Endothelial cell of umbilical vein (primary cell): ENCODE measurements around the gene OLFML2B. TPM values are rescaled to one million over a fixed set of nuclear protein-coding genes. Genes with fewer than 3 reads are reported as not detected.

Experiments
- BruUV-seq: library from RNA; stranded (reverse); fragments of 400-500 nt; replicated peaks from 2 replicates; lab custom pipeline; 2021; lab: Mats Ljungman, UMichigan
- CTCF ChIA-PET: fragments of 300-600, 350-600 bp; sonication (Branson Sonifier 250); formaldehyde crosslinking; loops from one replicate; lab custom pipeline; 2021; ENCODE audit warnings: antibody characterized with exemption, inconsistent platforms; lab: Charles Lee
- POLR2A ChIA-PET: fragments of 300-600, 350-600 bp; sonication (Branson Sonifier 250); formaldehyde crosslinking; loops from one replicate; lab custom pipeline; 2021; ENCODE audit warnings: antibody characterized with exemption, inconsistent platforms; lab: Charles Lee
- DNase-seq: peaks from one replicate; pipeline ENCODE4 v3.0.0-alpha.2; 2011; ENCODE audit warnings: low read depth, low spot score
- FAIRE-seq: peaks from 2 replicates; lab custom pipeline; 2011; peaks lifted over from hg19 to GRCh38; lab: Jason Lieb, UNC
- H2AFZ ChIP-seq: 2 replicates; pipeline ENCODE4 v1.6.0; 2012; ENCODE audit warnings: low read depth, low read length, control low read depth, inconsistent platforms
- H3K27ac ChIP-seq: 2 replicates; pipeline ENCODE4 v1.5.1; 2011; ENCODE audit warnings: low read depth, mild to moderate bottlenecking, control low read depth, low read length, moderate library complexity; ENCODE audit not compliant: insufficient read depth
- H3K27me3 ChIP-seq, 2 experiments: 2 replicates each; pipeline versions ENCODE4 v1.6.0 to v1.6.1; 2011; ENCODE audit warnings: low read length in 2 of 2, mixed read lengths in 1 of 2; ENCODE audit not compliant: control insufficient read depth in 2 of 2, insufficient read depth in 2 of 2
- H3K36me3 ChIP-seq, 2 experiments: 2 replicates in 1 of 2; 3 replicates in 1 of 2; pipeline ENCODE4 v1.5.1; 2011; ENCODE audit warnings: low read length in 2 of 2, mild to moderate bottlenecking in 1 of 2, moderate library complexity in 1 of 2; ENCODE audit not compliant: control insufficient read depth in 2 of 2, insufficient read depth in 2 of 2; ENCODE audit errors: extremely low read depth in 1 of 2
- H3K4me1 ChIP-seq: 3 replicates; pipeline ENCODE4 v1.5.1; 2011; ENCODE audit warnings: mild to moderate bottlenecking, low read length; ENCODE audit not compliant: control insufficient read depth, insufficient read depth; ENCODE audit errors: extremely low read depth
- H3K4me2 ChIP-seq: 2 replicates; pipeline ENCODE4 v1.6.1; 2011; ENCODE audit warnings: low read length, control low read depth, mixed read lengths; ENCODE audit not compliant: insufficient read depth
- H3K4me3 ChIP-seq, 3 experiments: fragments of 200-600 bp in 1 of 3; sonication (generic), shearing (Covaris generic) in 1 of 3; replicated peaks in 1 of 3; 2 replicates each; pipeline ENCODE4 v1.5.1; 2011 to 2016; ENCODE audit warnings: control low read depth in 3 of 3, low read length in 3 of 3, mild to moderate bottlenecking in 2 of 3, inconsistent platforms in 1 of 3, low read depth in 1 of 3, moderate library complexity in 1 of 3; ENCODE audit not compliant: insufficient read depth in 1 of 3
- H3K79me2 ChIP-seq: 2 replicates; pipeline ENCODE4 v1.6.0; 2012; ENCODE audit warnings: low read length, inconsistent platforms; ENCODE audit not compliant: control insufficient read depth, insufficient read depth
- H3K9ac ChIP-seq: replicated peaks from 2 replicates; pipeline ENCODE3; 2011; ENCODE audit warnings: low read length, control low read depth; ENCODE audit not compliant: insufficient read depth; ENCODE audit errors: extremely low read depth
- H3K9me1 ChIP-seq: replicated peaks from 3 replicates; pipeline ENCODE4 v1.6.0; 2011; ENCODE audit warnings: mild to moderate bottlenecking, low read length; ENCODE audit not compliant: control insufficient read depth, insufficient read depth; ENCODE audit errors: extremely low read depth
- H3K9me3 ChIP-seq: replicated peaks from 2 replicates; pipeline ENCODE4 v1.5.1; 2012; ENCODE audit warnings: low read length, inconsistent platforms; ENCODE audit not compliant: control insufficient read depth, insufficient read depth
- H4K20me1 ChIP-seq: replicated peaks from 2 replicates; pipeline ENCODE3; 2011; ENCODE audit warnings: mild to moderate bottlenecking, low read length; ENCODE audit not compliant: control insufficient read depth, insufficient read depth; ENCODE audit errors: extremely low read depth
- CTCF ChIP-seq, 2 donors: IDR thresholded peaks; 1 replicate in 1 of 2; 2 replicates in 1 of 2; pipeline ENCODE4 v1.5.1; 2011; ENCODE audit warnings: low read length in 2 of 2, mild to moderate bottlenecking in 2 of 2, moderate library complexity in 2 of 2, control low read depth in 1 of 2, inconsistent platforms in 1 of 2, low read depth in 1 of 2; ENCODE audit not compliant: insufficient read depth in 1 of 2; ENCODE audit errors: extremely low read depth in 1 of 2
- EZH2 ChIP-seq: IDR thresholded peaks from 2 replicates; pipeline ENCODE4 v1.6.1; 2012; ENCODE audit warnings: borderline replicate concordance, low read depth, mild to moderate bottlenecking, moderate library complexity, low read length, inconsistent platforms; ENCODE audit not compliant: severe bottlenecking
- FOS ChIP-seq: IDR thresholded peaks from 2 replicates; pipeline ENCODE4 v1.6.1; 2011; ENCODE audit warnings: mild to moderate bottlenecking, low read length, moderate library complexity, borderline replicate concordance; ENCODE audit not compliant: insufficient read depth
- GATA2 ChIP-seq: IDR thresholded peaks from 2 replicates; pipeline ENCODE4 v1.7.0; 2011; ENCODE audit warnings: low read depth, mild to moderate bottlenecking, moderate library complexity, mixed read lengths, low read length; ENCODE audit not compliant: insufficient read length, insufficient read depth
- JUN ChIP-seq: IDR thresholded peaks from 2 replicates; pipeline ENCODE4 v1.6.1; 2011; ENCODE audit warnings: borderline replicate concordance, low read depth; ENCODE audit not compliant: insufficient read length, insufficient read depth
- MAX ChIP-seq: IDR thresholded peaks from 2 replicates; pipeline ENCODE4 v1.6.1; 2011; ENCODE audit not compliant: insufficient read depth, insufficient read length
- MYC ChIP-seq: IDR thresholded peaks from one replicate; pipeline ENCODE4 v1.6.1; 2011; ENCODE audit warnings: mild to moderate bottlenecking, low read depth, low read length
- POLR2A ChIP-seq: IDR thresholded peaks from 2 replicates; pipeline ENCODE4 v1.6.1; 2012; ENCODE audit warnings: low read depth, mild to moderate bottlenecking, control low read depth, low read length
- POLR2AphosphoS5 ChIP-seq: IDR thresholded peaks from 2 replicates; pipeline ENCODE4 v1.6.1; 2012; ENCODE audit warnings: low read depth, mild to moderate bottlenecking, control low read depth, low read length, moderate library complexity; ENCODE audit not compliant: insufficient read depth
- dilution Hi-C: fragments of 300-500 bp; cut with MboI; formaldehyde crosslinking; loops from one replicate; pipeline ENCODE4 v1.15.0; 2019; ENCODE audit warnings: low sequenced_read_pairs; ENCODE audit not compliant: extremely low pct_ligation_motif_present
- intact Hi-C: fragments of 100-400 bp; cut with micrococcal nuclease; formaldehyde crosslinking; loops from one replicate; pipeline ENCODE4 v1.10.0; 2022
- polyA plus RNA-seq, 4 experiments: library from polyadenylated mRNA; depleted of rRNA in 3 of 4; stranded (reverse) in 3 of 4; unstranded in 1 of 4; fragments of >200 nt; gene quantifications; 2 replicates each; pipeline versions ENCODE4 v1.2.1 to v1.2.3, GENCODE V29; 2011 to 2012; ENCODE audit warnings: missing spikeins in 1 of 4
- total RNA-seq: library from RNA; stranded (reverse); gene quantifications from 2 replicates; pipeline ENCODE4 v1.2.3, GENCODE V29; 2021

The OLFML2B gene
- total and polyA plus RNA-seq, 2 donors (not counting 3 experiments of a cell fraction or from before 2014, with no cell fraction given): 0.58 to 0.62 TPM

GRCh38 chr1:161993576-161993975 lies 30.1 kb downstream of the OLFML2B start:
- dilution Hi-C loops: no loop called here
- H3K79me2 ChIP-seq: no peaks in the 10 kb centered on the region
- H3K27ac ChIP-seq: no peak overlapping the region
- H3K27me3 ChIP-seq: peaks cover 13 to 18% of the 10 kb centered on the region in 2 experiments
- no peaks in the 10 kb centered on the region for H3K4me1 ChIP-seq
- no TSS peak for BruUV-seq
- no peaks in the 10 kb centered on the region for H4K20me1 ChIP-seq
- no peaks in the 10 kb centered on the region for H3K36me3 ChIP-seq
- FAIRE-seq (no peak), DNase-seq (no peak)
- H2AFZ ChIP-seq: no peak overlapping the region
- POLR2A ChIA-PET: no interaction called here
- CTCF ChIA-PET: no interaction called here
- TF ChIP-seq MYC (no peak), POLR2AphosphoS5 (no peak), GATA2 (no peak), JUN (no peak), POLR2A (no peak), FOS (no peak), EZH2 (no peak), MAX (no peak), CTCF (IDR thresholded peaks at IDR 0.05; ENCODE audit: extremely low read depth in 1 of 2, insufficient read depth in 1 of 2, low read depth in 1 of 2, low read length in 2 of 2) (no peak)
- no peak overlapping the region for H3K4me3 ChIP-seq
- no peak overlapping the region for H3K4me2 ChIP-seq
- H3K9me1 ChIP-seq: no peaks in the 10 kb centered on the region
- no peak overlapping the region for H3K9ac ChIP-seq
- no peaks in the 10 kb centered on the region for H3K9me3 ChIP-seq
- intact Hi-C loops: no loop called here
